ENCODE measurements around the gene GRP. TPM values are rescaled to one million over a fixed set of nuclear protein-coding genes. Genes with fewer than 3 reads are reported as not detected.

The GRP gene
- total and polyA plus RNA-seq, 10 of the 15 experiments (the other 5 are each of a cell fraction or from before 2014, with no cell fraction given): not detected

DNA sequence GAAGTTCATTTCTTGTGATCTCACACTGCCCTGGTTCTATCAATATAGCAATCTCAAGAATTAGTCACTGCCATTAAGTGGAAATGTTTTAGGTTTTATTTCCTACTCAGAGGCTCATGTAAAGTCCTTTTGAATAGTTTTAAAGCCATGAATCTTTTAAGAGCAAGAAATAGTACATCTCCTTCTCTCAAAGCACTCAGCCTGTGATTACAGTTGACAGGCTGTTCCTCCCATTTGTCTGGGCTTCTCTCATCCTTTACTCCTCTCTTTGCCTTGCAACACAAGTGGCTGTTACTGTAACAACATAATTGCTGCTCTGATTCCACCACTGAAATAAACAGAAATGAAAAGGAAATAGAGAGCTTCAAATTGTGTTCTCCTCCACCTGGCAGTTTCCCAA lies 18.4 kb downstream of the GRP start:
- intact Hi-C loops (cut with micrococcal nuclease; ENCODE audit: unreplicated experiment): no loop called here
- ChIA-PET SMC1A (ENCODE audit: uncharacterized antibody, unreplicated experiment) (interaction anchor here (1.7 kb wide), 1 partner anchor 86 kb away, joined by 4 read pairs; no protein-coding TSS in a partner anchor), POLR2A (no interaction called here), CTCF (interaction anchor here (0.9 to 1.4 kb wide), 2 partner anchors 10 to 165 kb away, joined by 4 to 6 read pairs; no protein-coding TSS in a partner anchor), RAD21 (ENCODE audit: unreplicated experiment) (no interaction called here)
- Histone ChIP-seq H3K27me3 (replicated peaks in 1 of 2; ENCODE audit: control insufficient read depth in 2 of 2, insufficient read depth in 2 of 2, low read length in 1 of 2) (peaks cover 0 to 2% of the 10 kb centered on the region in 2 experiments; a peak in 1 of 4 replicates), H3K79me2 (ENCODE audit: control insufficient read depth, insufficient read depth, low read length) (no peaks in the 10 kb centered on the region), H3K4me2 (ENCODE audit: control insufficient read depth, insufficient read depth) (no peak overlapping the region), H4K20me1 (ENCODE audit: control insufficient read depth, insufficient read depth) (no peaks in the 10 kb centered on the region), H3K36me3 (ENCODE audit: control insufficient read depth in 2 of 2, insufficient read depth in 2 of 2, low read length in 1 of 2) (no peaks in the 10 kb centered on the region), H3K9me3 (replicated peaks; ENCODE audit: control insufficient read depth, insufficient read depth, low read length) (no peaks in the 10 kb centered on the region), H3K9ac (ENCODE audit: control insufficient read depth, insufficient read depth, low read length) (no peak overlapping the region), H3K27ac (ENCODE audit: control insufficient read depth, insufficient read depth) (no peak overlapping the region), H3K4me1 (ENCODE audit: control insufficient read depth, insufficient read depth, low read length) (no peaks in the 10 kb centered on the region), H2AFZ (ENCODE audit: control insufficient read depth, low read depth, low read length) (no peak overlapping the region), H3K4me3 (no peak overlapping the region)
- TF ChIP-seq EP300 (IDR thresholded peaks at IDR 0.05; ENCODE audit: borderline replicate concordance in 1 of 2, control insufficient read depth in 1 of 2, low read depth in 2 of 2, low read length in 2 of 2) (no peak), POLR2AphosphoS2 (IDR thresholded peaks at IDR 0.05; ENCODE audit: low read depth, low read length) (no peak), LARP7 (IDR thresholded peaks at IDR 0.05) (no peak), BHLHE40 (IDR thresholded peaks at IDR 0.05; ENCODE audit: borderline replicate concordance in 1 of 2, low read depth in 2 of 2, low read length in 1 of 2) (no peak), TARDBP (IDR thresholded peaks at IDR 0.05; ENCODE audit: borderline replicate concordance) (no peak), BRCA1 (IDR thresholded peaks at IDR 0.05; ENCODE audit: low read depth, low read length) (no peak), POLR2AphosphoS5 (IDR thresholded peaks at IDR 0.05; ENCODE audit: low read length) (no peak), STAT3 (IDR thresholded peaks at IDR 0.05; ENCODE audit: low read depth, low read length) (no peak)
- TF ChIP-seq, protein P1, sequence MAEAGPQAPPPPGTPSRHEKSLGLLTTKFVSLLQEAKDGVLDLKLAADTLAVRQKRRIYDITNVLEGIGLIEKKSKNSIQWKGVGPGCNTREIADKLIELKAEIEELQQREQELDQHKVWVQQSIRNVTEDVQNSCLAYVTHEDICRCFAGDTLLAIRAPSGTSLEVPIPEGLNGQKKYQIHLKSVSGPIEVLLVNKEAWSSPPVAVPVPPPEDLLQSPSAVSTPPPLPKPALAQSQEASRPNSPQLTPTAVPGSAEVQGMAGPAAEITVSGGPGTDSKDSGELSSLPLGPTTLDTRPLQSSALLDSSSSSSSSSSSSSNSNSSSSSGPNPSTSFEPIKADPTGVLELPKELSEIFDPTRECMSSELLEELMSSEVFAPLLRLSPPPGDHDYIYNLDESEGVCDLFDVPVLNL (IDR thresholded peaks at IDR 0.05; ENCODE audit: low read depth, low read length): no peak
- BruUV-seq (replicated peaks): no TSS peak
- DNase-seq (ENCODE audit: low read depth, low spot score) (no peak), FAIRE-seq (no peak), ATAC-seq (no peak)
- in situ Hi-C loops (cut with MboI): no loop called here
